Measurements from ENCODE around the gene SQSTM1.
"Not testable (repeated sequence)": the region's sequence is repeated elsewhere in the genome, so short reads cannot be mapped to it uniquely, and the experiment has no call there.

The SQSTM1 gene

GRCh38 chr5:179820483-179821297 lies at the start of gene SQSTM1:
TSS of gene SQSTM1 (plus strand) at chr5:179820905. CDS start at chr5:179820937, 32 bp downstream.
- peak; percentile 67 for DNase-seq (ENCODE audit: low read depth)

GRCh38 chr5:179771311-179771895 lies 49.3 kb upstream of the SQSTM1 start:
- DNase-seq (ENCODE audit: low read depth): no peak

- no peak for DNase-seq (ENCODE audit: low read depth)
Measured at GRCh38 chr5:179772351-179772750, 48.4 kb upstream of the SQSTM1 start.

- no peak for DNase-seq (ENCODE audit: low read depth)
Measured at GRCh38 chr5:179773686-179774040, 47.0 kb upstream of the SQSTM1 start.

- no peak for DNase-seq (ENCODE audit: low read depth)
Measured at GRCh38 chr5:179774442-179774841, 46.3 kb upstream of the SQSTM1 start.

- no peak for DNase-seq (ENCODE audit: low read depth)
Measured at GRCh38 chr5:179776411-179776938, 44.2 kb upstream of the SQSTM1 start.

- DNase-seq (ENCODE audit: low read depth): no peak
Measured at GRCh38 chr5:179777456-179777855, 43.2 kb upstream of the SQSTM1 start.

GRCh38 chr5:179777909-179778308 lies 42.8 kb upstream of the SQSTM1 start:
- DNase-seq (ENCODE audit: low read depth): no peak

- no peak for DNase-seq (ENCODE audit: low read depth)
Measured at GRCh38 chr5:179778591-179778990, 42.1 kb upstream of the SQSTM1 start.

GRCh38 chr5:179779826-179780225 lies 40.9 kb upstream of the SQSTM1 start:
- DNase-seq (ENCODE audit: low read depth): no peak

GRCh38 chr5:179780362-179780761 lies 40.3 kb upstream of the SQSTM1 start:
- DNase-seq (ENCODE audit: low read depth): no peak

GRCh38 chr5:179781846-179782245 lies 38.9 kb upstream of the SQSTM1 start:
- DNase-seq (ENCODE audit: low read depth): no peak

GRCh38 chr5:179783128-179783527 lies 37.6 kb upstream of the SQSTM1 start:
- no peak for DNase-seq (ENCODE audit: low read depth)

GRCh38 chr5:179786861-179787260 lies 33.8 kb upstream of the SQSTM1 start:
- DNase-seq (ENCODE audit: low read depth): no peak

- DNase-seq (ENCODE audit: low read depth): no peak
Measured at GRCh38 chr5:179788193-179788854, 32.4 kb upstream of the SQSTM1 start.

- DNase-seq (ENCODE audit: low read depth): not testable (repeated sequence)
Measured at GRCh38 chr5:179789278-179789677, 31.4 kb upstream of the SQSTM1 start.

GRCh38 chr5:179791881-179792611 lies 28.7 kb upstream of the SQSTM1 start:
- DNase-seq (ENCODE audit: low read depth): no peak

- no peak for DNase-seq (ENCODE audit: low read depth)
Measured at GRCh38 chr5:179792612-179793467, 27.9 kb upstream of the SQSTM1 start.

- peak; percentile 52 for DNase-seq (ENCODE audit: low read depth)
Measured at GRCh38 chr5:179793468-179794139, 27.1 kb upstream of the SQSTM1 start, which contains the start of gene LTC4S. TSS of gene LTC4S (plus strand) at chr5:179793986. CDS start at chr5:179794081, 95 bp downstream.

GRCh38 chr5:179794171-179794570 lies 26.5 kb upstream of the SQSTM1 start:
- DNase-seq (ENCODE audit: low read depth): no peak

GRCh38 chr5:179794575-179794974 lies 26.1 kb upstream of the SQSTM1 start:
- no peak for DNase-seq (ENCODE audit: low read depth)
